Left renal cortex interstitium (tissue), 4 donors: Measurements from ENCODE around the gene ZNF3. TPM values are rescaled to one million over a fixed set of nuclear protein-coding genes. Genes with fewer than 3 reads are reported as not detected.

Experiments
- polyA plus RNA-seq, 4 donors: library from polyadenylated mRNA; unstranded; fragments of 120-200 nt; gene quantifications; one replicate each; pipeline ENCODE4 v1.2.1, GENCODE V29; 2013; ENCODE audit not compliant: insufficient read length in 4 of 4

ZNF3 gene
- polyA plus RNA-seq, 4 donors = 46.5 to 57.6 (median 51.6) TPM

Other genes with a start within 250 kb of the ZNF3 start
- gene OR2AE1, start 204.7 kb downstream of the ZNF3 start, polyA plus RNA-seq = under 1 TPM in 1 of 4 donors, not detected in 3; 0.14 TPM
- gene TRIM4, start 162.2 kb downstream of the ZNF3 start, polyA plus RNA-seq = 10 to 100 TPM; 30.8 to 39.6 (median 37.2) TPM
- gene GJC3, start 152.1 kb downstream of the ZNF3 start, polyA plus RNA-seq = 1 to 10 TPM in 3 of 4 donors, under 1 TPM in 1; 0.76 to 1.4 (median 1.2) TPM
- 10 to 100 TPM; 52.2 to 69.0 (median 62.5) TPM for gene AZGP1, start 105.7 kb downstream of the ZNF3 start, polyA plus RNA-seq
- gene ZKSCAN1, start 66.1 kb downstream of the ZNF3 start, polyA plus RNA-seq = 10 to 100 TPM; 43.3 to 71.5 (median 57.5) TPM
- gene ZSCAN21, start 31.9 kb downstream of the ZNF3 start, polyA plus RNA-seq = 10 to 100 TPM; 21.4 to 22.8 (median 22.2) TPM
- gene COPS6, start 7.2 kb upstream of the ZNF3 start, polyA plus RNA-seq = 100 to 1,000 TPM; 124 to 140 (median 136) TPM
- gene MCM7, start 19.7 kb upstream of the ZNF3 start, polyA plus RNA-seq = 100 to 1,000 TPM; 140 to 174 (median 160) TPM
- gene AP4M1, start 19.9 kb upstream of the ZNF3 start, polyA plus RNA-seq = 10 to 100 TPM; 28.0 to 38.0 (median 36.7) TPM
- gene TAF6, start 37.6 kb upstream of the ZNF3 start, polyA plus RNA-seq = 10 to 100 TPM; 52.0 to 73.0 (median 58.6) TPM
- 10 to 100 TPM; 33.9 to 51.6 (median 46.0) TPM for gene CNPY4, start 37.9 kb upstream of the ZNF3 start, polyA plus RNA-seq
- gene MBLAC1, start 45.2 kb upstream of the ZNF3 start, polyA plus RNA-seq = 1 to 10 TPM; 1.7 to 2.5 (median 1.9) TPM
- 100 to 1,000 TPM in 3 of 4 donors, 10 to 100 TPM in 1; 97.0 to 134 (median 116) TPM for gene LAMTOR4, start 67.2 kb upstream of the ZNF3 start, polyA plus RNA-seq
- 10 to 100 TPM; 18.6 to 27.7 (median 23.6) TPM for gene TRAPPC14, start 77.0 kb upstream of the ZNF3 start, polyA plus RNA-seq
- gene GAL3ST4, start 86.9 kb upstream of the ZNF3 start, polyA plus RNA-seq = 1 to 10 TPM; 5.7 to 8.0 (median 6.3) TPM
- gene GPC2, start 95.7 kb upstream of the ZNF3 start, polyA plus RNA-seq = 10 to 100 TPM in 2 of 4 donors, 1 to 10 TPM in 2; 5.9 to 17.4 (median 13.1) TPM
- 10 to 100 TPM in 3 of 4 donors, 1 to 10 TPM in 1; 7.5 to 37.1 (median 22.3) TPM for gene STAG3, start 96.2 kb upstream of the ZNF3 start, polyA plus RNA-seq
- gene PVRIG, start 138.2 kb upstream of the ZNF3 start, polyA plus RNA-seq = 10 to 100 TPM in 1 of 4 donors, 1 to 10 TPM in 3; 1.7 to 12.5 (median 5.0) TPM
- 1 to 10 TPM; 6.9 to 9.1 (median 7.1) TPM for gene SPDYE3, start 226.0 kb upstream of the ZNF3 start, polyA plus RNA-seq